Left cardiac atrium (tissue), 4 donors: Measurements from ENCODE around the gene PRDM16. TPM values are rescaled to one million over a fixed set of nuclear protein-coding genes. Genes with fewer than 3 reads are reported as not detected.
A peak's percentile ranks its signal among the peaks of the same experiment; 100 is the strongest.

Experiments used
- ATAC-seq, 2 donors: fragments of 200-7000 bp; cut with Tn5 transposase; one replicate each; pipeline ENCODE4 v1.9.1; 2020; ENCODE audit warnings: mild to moderate bottlenecking in 2 of 2, moderate library complexity in 2 of 2
- DNase-seq: peaks from one replicate; pipeline ENCODE4 v3.0.0-alpha.2; 2020
- intact Hi-C, 2 donors: fragments of 100-400 bp; cut with DNase I; formaldehyde crosslinking; loops; one replicate each; pipeline versions ENCODE4 v1.14.1 to v1.15.1; 2022 to 2023
- total RNA-seq, 2 donors: library from RNA; stranded (reverse); fragmentation: NEBNext Ultra II Directional; extraction: Animal tissue kit (Norgen Biotek cat#: 25700); gene quantifications; one replicate each; pipeline ENCODE4 v1.2.1, GENCODE V29; 2021
- donor health status: DM: no; HTN: yes; CAD: no.
- donor health status: DM: no; HTN: yes; CAD: no; lungs with severe emphysema.
- donor health status: DM: yes; HTN: yes; CAD: no.
- donor health status: Dilated cardiomyopathy.

PRDM16 gene
- total RNA-seq, 2 donors from 2014 or later, result 0.99 to 1.2 TPM

- no peak for ATAC-seq
- intact Hi-C loops, result no loop called here
- DNase-seq, result no peak
These were observed 348.9 kb downstream of the PRDM16 start for GRCh38 chr1:3417934-3418333.

- intact Hi-C loops, result no loop called here
- ATAC-seq (no peak), DNase-seq (no peak)
These were observed 349.6 kb downstream of the PRDM16 start for GRCh38 chr1:3418600-3418999.

GRCh38 chr1:3419415-3420204 lies 350.6 kb downstream of the PRDM16 start:
- intact Hi-C loops, result loop anchor here (5.0 to 10.0 kb wide), 6 partner anchors 542 to 1007 kb away; partner anchors contain the start of gene PEX10 (in 1 of the 2)
- ATAC-seq (no peak), DNase-seq (no peak)

GRCh38 chr1:3420218-3420951 lies 351.4 kb downstream of the PRDM16 start:
- intact Hi-C loops, result loop anchor here (5.0 to 10.0 kb wide), 6 partner anchors 543 to 1008 kb away; partner anchors contain the start of gene PEX10 (in 1 of the 2)
- ATAC-seq (no peak), DNase-seq (no peak)

- no peak for ATAC-seq
- intact Hi-C loops, result loop anchor here (5.0 to 10.0 kb wide), 6 partner anchors 545 to 1010 kb away; partner anchors contain the start of gene PEX10 (in 1 of the 2)
- no peak for DNase-seq
These were observed 353.6 kb downstream of the PRDM16 start for GRCh38 chr1:3422638-3423037.

GRCh38 chr1:3423245-3423829 lies 354.3 kb downstream of the PRDM16 start:
- ATAC-seq (peak; percentile 62), DNase-seq (peak; percentile 60)
- intact Hi-C loops, result loop anchor here (5.0 to 10.0 kb wide), 6 partner anchors 546 to 1011 kb away; partner anchors contain the start of gene PEX10 (in 1 of the 2)

GRCh38 chr1:3423896-3424611 lies 355.1 kb downstream of the PRDM16 start:
- DNase-seq (no peak), ATAC-seq (no peak)
- intact Hi-C loops, result loop anchor here (5.0 to 10.0 kb wide), 6 partner anchors 547 to 1012 kb away; partner anchors contain the start of gene PEX10 (in 1 of the 2)

- DNase-seq, result no peak
- ATAC-seq, result no peak
- intact Hi-C loops, result loop anchor here in 1 of 2 donors (10.0 kb wide), 3 partner anchors 551 to 1001 kb away; no protein-coding TSS in a partner anchor
These were observed 356.6 kb downstream of the PRDM16 start for GRCh38 chr1:3425486-3426215.

- intact Hi-C loops, result loop anchor here in 1 of 2 donors (10.0 kb wide), 3 partner anchors 552 to 1002 kb away; no protein-coding TSS in a partner anchor
These were observed 358.0 kb downstream of the PRDM16 start for GRCh38 chr1:3426956-3427535.

GRCh38 chr1:3427711-3428704 lies 359.0 kb downstream of the PRDM16 start:
- ATAC-seq (no peak), DNase-seq (no peak)
- intact Hi-C loops, result loop anchor here in 1 of 2 donors (10.0 kb wide), 3 partner anchors 553 to 1003 kb away; no protein-coding TSS in a partner anchor

More at GRCh38 chr1:3426956-3427535, 358.0 kb downstream of the PRDM16 start:
- DNase-seq, result no peak
- no peak for ATAC-seq

GRCh38 chr1:3428899-3429298 lies 359.9 kb downstream of the PRDM16 start:
- ATAC-seq (peak in 1 of 2 donors; percentile 35), DNase-seq (no peak)
- intact Hi-C loops, result loop anchor here in 1 of 2 donors (10.0 kb wide), 3 partner anchors 554 to 1004 kb away; no protein-coding TSS in a partner anchor

- ATAC-seq, result no peak
- intact Hi-C loops, result loop anchor here in 1 of 2 donors (10.0 kb wide), 3 partner anchors 555 to 1005 kb away; no protein-coding TSS in a partner anchor
- no peak for DNase-seq
These were observed 360.3 kb downstream of the PRDM16 start for GRCh38 chr1:3429320-3429719.

- intact Hi-C loops, result loop anchor here in 1 of 2 donors (10.0 kb wide), 3 partner anchors 555 to 1005 kb away; no protein-coding TSS in a partner anchor
- DNase-seq, result no peak
- ATAC-seq, result no peak
These were observed 360.8 kb downstream of the PRDM16 start for GRCh38 chr1:3429766-3430165.

- ATAC-seq (no peak), DNase-seq (no peak)
- intact Hi-C loops, result no loop called here
These were observed 361.4 kb downstream of the PRDM16 start for GRCh38 chr1:3430406-3430805.

GRCh38 chr1:3430820-3431219 lies 361.8 kb downstream of the PRDM16 start:
- intact Hi-C loops, result no loop called here
- ATAC-seq (no peak), DNase-seq (no peak)

GRCh38 chr1:3431266-3431665 lies 362.3 kb downstream of the PRDM16 start:
- ATAC-seq, result no peak
- intact Hi-C loops, result no loop called here
- DNase-seq, result no peak
